ENCODE data around the gene LUZP2. TPM values are rescaled to one million over a fixed set of nuclear protein-coding genes. Genes with fewer than 3 reads are reported as not detected.

LUZP2 gene
- total RNA-seq, 3 donors from 2014 or later, result not detected

GRCh38 chr11:24685821-24686220, 189.0 kb downstream of the LUZP2 start:
- no peak overlapping the region for H3K4me3 Mint-ChIP-seq
- no peaks in the 10 kb centered on the region for H3K4me1 Mint-ChIP-seq (ENCODE audit: low read depth)
- no peaks in the 10 kb centered on the region for H3K36me3 Mint-ChIP-seq (ENCODE audit: insufficient read depth)
- peaks cover 12% of the 10 kb centered on the region for H3K9me3 Mint-ChIP-seq
- no peak for ATAC-seq
- no peaks in the 10 kb centered on the region for H3K27me3 Mint-ChIP-seq (ENCODE audit: low read depth)
- DNase-seq, result no peak

GRCh38 chr11:24687531-24688147, 190.8 kb downstream of the LUZP2 start:
- Mint-ChIP-seq H3K36me3 (ENCODE audit: insufficient read depth) (no peaks in the 10 kb centered on the region), H3K27me3 (ENCODE audit: low read depth) (no peaks in the 10 kb centered on the region), H3K4me3 (no peak overlapping the region), H3K9me3 (peaks cover 12% of the 10 kb centered on the region), H3K4me1 (ENCODE audit: low read depth) (no peaks in the 10 kb centered on the region)
- DNase-seq, result no peak
- no peak for ATAC-seq

GRCh38 chr11:24688981-24689380, 192.1 kb downstream of the LUZP2 start:
- DNase-seq (no peak), ATAC-seq (no peak)
- Mint-ChIP-seq H3K9me3 (peaks cover 12% of the 10 kb centered on the region), H3K27me3 (ENCODE audit: low read depth) (no peaks in the 10 kb centered on the region), H3K36me3 (ENCODE audit: insufficient read depth) (no peaks in the 10 kb centered on the region), H3K4me3 (no peak overlapping the region), H3K4me1 (ENCODE audit: low read depth) (no peaks in the 10 kb centered on the region)

DNA sequence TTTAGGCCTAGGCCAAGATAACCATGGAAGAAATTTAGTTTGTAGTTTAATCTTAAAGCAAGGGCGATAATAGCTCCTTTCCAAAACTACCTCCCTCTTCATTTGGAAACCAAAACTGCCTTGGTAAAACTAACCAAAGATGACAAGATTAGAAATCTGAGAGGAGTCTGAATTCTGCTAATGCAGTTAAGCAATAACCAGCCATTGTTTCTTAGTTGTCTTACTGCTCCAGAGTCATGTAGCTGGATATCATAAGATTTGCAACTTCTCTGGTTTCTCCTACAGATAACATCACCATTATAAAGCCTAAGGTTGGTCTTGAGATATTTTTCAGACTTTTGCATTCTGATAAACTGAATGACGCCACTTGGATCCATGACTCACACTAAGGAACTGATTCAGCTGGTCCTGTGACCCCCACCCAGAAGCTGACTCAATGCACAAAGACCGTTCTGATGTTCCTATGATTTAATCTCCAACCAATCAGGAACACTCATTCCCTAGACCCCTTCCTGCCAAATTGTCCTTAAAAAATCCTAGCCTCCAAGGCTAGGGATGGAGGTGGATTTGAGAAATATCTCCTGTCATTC, 200.8 kb downstream of the LUZP2 start:
- ATAC-seq (no peak), DNase-seq (no peak)
- Mint-ChIP-seq H3K4me3 (no peak overlapping the region), H3K9me3 (peaks cover 17% of the 10 kb centered on the region), H3K36me3 (ENCODE audit: insufficient read depth) (no peaks in the 10 kb centered on the region), H3K4me1 (ENCODE audit: low read depth) (no peaks in the 10 kb centered on the region), H3K27me3 (ENCODE audit: low read depth) (no peaks in the 10 kb centered on the region)

- no peaks in the 10 kb centered on the region for H3K36me3 Mint-ChIP-seq (ENCODE audit: insufficient read depth)
- H3K4me3 Mint-ChIP-seq, result no peak overlapping the region
- ATAC-seq, result no peak
- peaks cover 6% of the 10 kb centered on the region for H3K9me3 Mint-ChIP-seq
- DNase-seq, result no peak
- no peaks in the 10 kb centered on the region for H3K4me1 Mint-ChIP-seq (ENCODE audit: low read depth)
- no peaks in the 10 kb centered on the region for H3K27me3 Mint-ChIP-seq (ENCODE audit: low read depth)
These were observed 207.9 kb downstream of the LUZP2 start for GRCh38 chr11:24704716-24705115.

GRCh38 chr11:24705474-24705873, 208.6 kb downstream of the LUZP2 start:
- no peaks in the 10 kb centered on the region for H3K4me1 Mint-ChIP-seq (ENCODE audit: low read depth)
- no peak for DNase-seq
- no peaks in the 10 kb centered on the region for H3K27me3 Mint-ChIP-seq (ENCODE audit: low read depth)
- H3K9me3 Mint-ChIP-seq, result peaks cover 6% of the 10 kb centered on the region
- no peak overlapping the region for H3K4me3 Mint-ChIP-seq
- ATAC-seq, result no peak
- H3K36me3 Mint-ChIP-seq (ENCODE audit: insufficient read depth), result no peaks in the 10 kb centered on the region

- no peak for ATAC-seq
- no peak for DNase-seq
- Mint-ChIP-seq H3K4me1 (ENCODE audit: low read depth) (no peaks in the 10 kb centered on the region), H3K9me3 (peaks cover 6% of the 10 kb centered on the region), H3K27me3 (ENCODE audit: low read depth) (no peaks in the 10 kb centered on the region), H3K36me3 (ENCODE audit: insufficient read depth) (no peaks in the 10 kb centered on the region), H3K4me3 (no peak overlapping the region)
These were observed 211.8 kb downstream of the LUZP2 start for GRCh38 chr11:24708616-24709015.

DNA sequence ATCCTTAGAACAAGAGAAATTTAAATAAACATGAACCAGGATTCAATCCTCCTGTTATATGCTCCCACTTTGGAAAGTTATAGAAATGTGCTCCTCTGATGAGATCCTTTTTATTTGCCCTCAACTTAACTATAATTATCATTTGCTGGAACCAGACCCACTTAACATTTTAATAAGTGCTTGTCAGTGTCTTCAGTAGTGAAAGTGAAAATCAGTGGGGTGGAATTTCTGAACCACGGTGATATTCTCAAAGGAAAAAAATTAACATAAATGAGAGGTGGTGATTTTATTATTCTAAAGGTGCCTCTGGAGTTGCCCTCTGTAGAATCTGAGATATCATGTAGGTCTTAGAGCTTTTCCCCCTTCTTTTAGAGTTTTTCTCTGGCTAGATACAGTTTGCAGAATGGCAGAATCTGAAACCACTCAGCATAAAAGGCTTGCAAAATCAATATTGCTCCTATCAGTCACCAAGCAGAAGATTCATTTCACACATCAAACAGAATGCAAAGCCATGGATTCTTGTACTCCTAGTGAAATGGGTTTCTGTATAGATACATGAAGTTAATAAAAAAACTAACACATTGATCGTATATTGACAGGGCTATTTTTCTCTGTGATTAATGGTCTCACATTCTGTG, 213.2 kb downstream of the LUZP2 start:
- ATAC-seq (no peak), DNase-seq (no peak)
- Mint-ChIP-seq H3K36me3 (ENCODE audit: insufficient read depth) (no peaks in the 10 kb centered on the region), H3K4me3 (no peak overlapping the region), H3K4me1 (ENCODE audit: low read depth) (no peaks in the 10 kb centered on the region), H3K9me3 (peaks cover 6% of the 10 kb centered on the region), H3K27me3 (ENCODE audit: low read depth) (no peaks in the 10 kb centered on the region)

- Mint-ChIP-seq H3K4me3 (no peak overlapping the region), H3K27me3 (ENCODE audit: low read depth) (no peaks in the 10 kb centered on the region), H3K4me1 (ENCODE audit: low read depth) (no peaks in the 10 kb centered on the region), H3K9me3 (peaks cover 19% of the 10 kb centered on the region), H3K36me3 (ENCODE audit: insufficient read depth) (no peaks in the 10 kb centered on the region)
- ATAC-seq (no peak), DNase-seq (no peak)
These were observed 217.7 kb downstream of the LUZP2 start for GRCh38 chr11:24714601-24715000.

GRCh38 chr11:24716403-24716802, 219.6 kb downstream of the LUZP2 start:
- Mint-ChIP-seq H3K27me3 (ENCODE audit: low read depth) (no peaks in the 10 kb centered on the region), H3K4me3 (no peak overlapping the region), H3K4me1 (ENCODE audit: low read depth) (no peaks in the 10 kb centered on the region), H3K9me3 (peaks cover 19% of the 10 kb centered on the region), H3K36me3 (ENCODE audit: insufficient read depth) (no peaks in the 10 kb centered on the region)
- ATAC-seq (no peak), DNase-seq (no peak)

DNA sequence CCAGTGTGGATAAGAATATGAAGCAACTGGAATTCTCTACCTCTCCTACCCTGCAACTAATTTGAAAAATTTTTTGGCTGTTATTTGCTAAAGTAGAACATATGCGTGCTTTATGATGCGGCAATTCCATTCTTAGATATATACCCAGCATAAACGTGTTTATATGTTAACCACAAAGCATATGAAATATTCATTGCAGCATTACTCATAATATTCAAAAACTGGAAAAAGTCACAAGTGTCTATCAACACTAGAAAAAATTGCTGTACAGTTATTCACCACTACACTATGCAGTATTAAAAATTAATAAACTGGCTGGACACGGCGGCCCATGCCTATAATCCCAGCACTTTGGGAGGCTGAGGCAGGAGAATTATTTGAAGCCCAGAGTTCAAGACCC, 226.4 kb downstream of the LUZP2 start:
- H3K9me3 Mint-ChIP-seq, result peaks cover 4% of the 10 kb centered on the region
- DNase-seq, result no peak
- H3K27me3 Mint-ChIP-seq (ENCODE audit: low read depth), result no peaks in the 10 kb centered on the region
- no peaks in the 10 kb centered on the region for H3K4me1 Mint-ChIP-seq (ENCODE audit: low read depth)
- H3K4me3 Mint-ChIP-seq, result no peak overlapping the region
- ATAC-seq, result no peak
- no peaks in the 10 kb centered on the region for H3K36me3 Mint-ChIP-seq (ENCODE audit: insufficient read depth)

- Mint-ChIP-seq H3K4me3 (no peak overlapping the region), H3K9me3 (peaks cover 8% of the 10 kb centered on the region), H3K36me3 (ENCODE audit: insufficient read depth) (no peaks in the 10 kb centered on the region), H3K4me1 (ENCODE audit: low read depth) (no peaks in the 10 kb centered on the region), H3K27me3 (ENCODE audit: low read depth) (no peaks in the 10 kb centered on the region)
- ATAC-seq (no peak), DNase-seq (no peak)
These were observed 234.7 kb downstream of the LUZP2 start for GRCh38 chr11:24731554-24731953.

- H3K36me3 Mint-ChIP-seq (ENCODE audit: insufficient read depth), result no peaks in the 10 kb centered on the region
These were observed 237.9 kb downstream of the LUZP2 start for GRCh38 chr11:24734742-24735237.

DNA sequence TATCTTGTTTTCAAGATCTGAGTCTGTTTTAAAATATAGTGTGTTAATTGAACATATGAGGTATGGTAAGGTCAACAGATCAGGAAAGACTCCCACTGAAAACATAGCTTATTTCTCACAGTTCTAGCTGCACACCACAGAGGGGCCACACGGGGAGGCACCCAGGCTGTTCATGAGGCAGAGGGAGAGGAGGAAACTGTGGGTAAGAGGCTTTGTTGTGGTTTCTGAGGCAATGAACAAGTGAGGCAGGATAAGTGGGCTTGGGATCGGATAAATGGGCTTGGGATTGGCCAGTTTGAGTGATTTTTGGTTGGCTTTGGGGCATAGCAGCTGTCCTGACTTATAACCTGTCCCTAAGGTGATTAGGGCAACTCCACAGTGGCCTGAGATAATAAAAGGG, 242.1 kb downstream of the LUZP2 start:
- Mint-ChIP-seq H3K9me3 (peaks cover 22% of the 10 kb centered on the region), H3K27me3 (ENCODE audit: low read depth) (no peaks in the 10 kb centered on the region), H3K4me1 (ENCODE audit: low read depth) (peaks cover 2% of the 10 kb centered on the region), H3K36me3 (ENCODE audit: insufficient read depth) (no peaks in the 10 kb centered on the region), H3K4me3 (no peak overlapping the region)
- ATAC-seq (no peak), DNase-seq (no peak)

More at GRCh38 chr11:24734742-24735237, 237.9 kb downstream of the LUZP2 start:
- Mint-ChIP-seq H3K9me3 (peaks cover 20% of the 10 kb centered on the region), H3K27me3 (ENCODE audit: low read depth) (no peaks in the 10 kb centered on the region), H3K4me3 (no peak overlapping the region), H3K4me1 (ENCODE audit: low read depth) (peaks cover 2% of the 10 kb centered on the region)
- no peak for DNase-seq
- no peak for ATAC-seq

DNA sequence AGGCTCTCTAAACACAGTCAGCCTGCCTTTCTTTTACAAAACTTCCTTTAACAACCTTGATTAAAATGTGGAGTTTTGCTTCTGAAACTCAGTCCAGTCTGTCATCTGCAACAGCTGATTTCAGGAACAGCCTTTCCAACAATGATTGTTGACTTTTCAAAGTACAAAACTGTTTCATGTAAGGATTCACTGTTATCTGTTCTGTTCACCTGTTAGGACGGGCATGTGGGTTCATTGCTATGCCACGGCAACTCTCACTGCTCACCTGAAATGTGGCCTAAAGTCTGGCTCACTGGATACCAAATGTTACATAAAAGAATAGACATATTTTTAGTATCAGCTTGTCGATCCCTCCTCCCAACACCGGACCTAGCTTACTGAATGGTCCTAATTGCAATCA, 242.8 kb downstream of the LUZP2 start:
- H3K27me3 Mint-ChIP-seq (ENCODE audit: low read depth), result no peaks in the 10 kb centered on the region

More for the DNA sequence above, 242.8 kb downstream of the LUZP2 start:
- ATAC-seq, result no peak
- DNase-seq, result no peak
- H3K4me1 Mint-ChIP-seq (ENCODE audit: low read depth), result peaks cover 2% of the 10 kb centered on the region
- no peak overlapping the region for H3K4me3 Mint-ChIP-seq
- H3K36me3 Mint-ChIP-seq (ENCODE audit: insufficient read depth), result no peaks in the 10 kb centered on the region
- H3K9me3 Mint-ChIP-seq, result peaks cover 25% of the 10 kb centered on the region

Measured in activated T-cell treated with anti-CD3 and anti-CD28 coated beads, Interleukin-2, amount 50 U/mL, for 4 hours (primary cell).